NCI-H345 (cell line): ENCODE data around the gene CRYGS.
A peak's percentile ranks its signal among the peaks of the same experiment; 100 is the strongest.

Experiments used
- DNase-seq: peaks from one replicate; lab custom pipeline; 2025; lab: John Stamatoyannopoulos, UW

Gene CRYGS

DNA sequence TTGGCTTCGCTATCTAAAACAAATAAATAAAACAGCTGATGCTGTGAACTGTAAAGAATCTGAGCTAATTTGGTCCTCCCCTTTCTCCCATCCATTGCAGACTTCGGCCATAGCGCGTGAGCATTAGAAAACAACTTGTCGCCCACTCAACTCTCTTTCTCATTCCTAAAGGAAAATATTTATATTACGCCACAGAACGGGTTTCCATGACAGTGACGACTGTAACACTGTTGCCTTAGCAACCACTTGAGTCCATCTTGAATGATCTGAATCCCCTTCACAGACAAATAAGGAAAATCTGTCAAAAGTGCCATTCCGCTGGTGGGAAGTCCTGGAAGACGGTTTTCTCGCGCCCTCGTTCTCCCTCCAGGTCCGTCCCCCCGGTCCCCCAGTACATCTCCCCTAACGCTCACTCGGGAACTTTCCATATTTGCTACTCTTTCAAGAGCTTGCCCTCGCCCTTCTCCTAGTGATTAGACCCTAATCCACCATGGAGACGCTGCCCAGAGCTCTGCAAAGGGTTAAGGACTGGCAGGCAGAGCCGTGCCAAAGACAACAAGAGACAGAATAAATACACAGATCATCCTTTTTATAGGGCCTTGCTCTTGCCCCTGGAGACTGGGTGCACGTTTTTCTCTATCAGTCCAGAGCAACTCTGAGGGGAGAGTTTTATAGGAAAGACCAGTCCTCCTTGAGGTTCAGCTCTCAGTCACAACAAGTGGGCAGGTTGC lies 50.5 kb downstream of the CRYGS start:
- peak; percentile 9 for DNase-seq

DNA sequence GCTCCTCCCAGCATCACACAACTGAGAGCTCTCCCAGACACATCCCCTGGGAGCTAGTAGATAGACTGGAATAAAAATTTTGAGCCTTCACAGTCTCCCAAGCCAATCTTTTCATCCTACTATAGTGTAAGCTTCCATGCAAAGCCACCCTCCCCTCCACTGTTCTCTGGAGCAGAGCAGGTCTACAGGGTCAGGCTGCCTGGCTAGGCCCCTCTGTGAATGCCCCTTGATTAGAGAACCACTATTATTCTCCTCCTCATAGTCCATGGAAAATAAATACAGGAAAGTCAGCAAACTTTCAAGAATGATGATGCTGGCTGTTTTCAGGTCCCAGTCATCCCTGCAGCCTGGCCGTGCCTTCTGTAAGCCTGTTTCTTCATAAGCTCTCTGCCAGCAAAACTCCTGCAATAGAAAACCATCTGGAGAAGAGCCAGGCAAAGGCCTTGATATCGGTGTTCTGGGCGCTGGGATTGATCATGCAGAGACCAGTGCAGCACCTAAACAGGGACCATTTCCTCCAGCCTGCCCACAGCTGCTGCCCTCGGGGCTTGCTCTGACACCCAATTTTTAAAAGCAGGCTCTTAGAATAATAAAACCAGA lies 51.7 kb downstream of the CRYGS start:
- peak; percentile 12 for DNase-seq

DNA sequence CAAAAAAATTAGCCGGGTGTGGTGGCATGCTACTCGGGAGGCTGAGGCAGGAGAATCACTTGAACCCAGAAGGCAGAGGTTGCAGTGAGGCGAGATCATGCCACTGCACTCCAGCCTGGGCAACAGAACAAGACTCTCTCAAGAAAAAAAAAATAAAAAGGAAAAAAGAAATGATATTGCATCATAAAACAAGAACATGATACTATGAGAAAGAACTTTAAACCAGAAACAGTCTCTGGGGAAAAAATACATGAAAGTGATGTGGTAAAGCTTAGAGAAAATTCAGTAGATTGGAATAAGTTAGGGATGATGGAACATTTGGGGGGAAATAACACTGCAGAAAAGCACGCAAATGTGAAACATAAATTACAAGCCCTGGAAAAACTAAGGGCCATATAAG lies 54.7 kb downstream of the CRYGS start:
- DNase-seq: no peak
